BLaER1 (cell line): ENCODE data around the gene SNCA.

ENCODE experiments used
- H3K27ac ChIP-seq: shearing (Covaris generic); formaldehyde crosslinking; 2 replicates; pipeline ENCODE4 v1.8.1; 2022
- H3K27me3 ChIP-seq: shearing (Covaris generic); formaldehyde crosslinking; 2 replicates; pipeline ENCODE4 v1.8.1; 2022
- H3K36me3 ChIP-seq: shearing (Covaris generic); formaldehyde crosslinking; 2 replicates; pipeline ENCODE4 v1.8.1; 2022
- H3K4me1 ChIP-seq: shearing (Covaris generic); formaldehyde crosslinking; 2 replicates; pipeline ENCODE4 v1.8.1; 2022
- H3K4me2 ChIP-seq: shearing (Covaris generic); formaldehyde crosslinking; 2 replicates; pipeline ENCODE4 v1.8.1; 2022
- H3K4me3 ChIP-seq: shearing (Covaris generic); formaldehyde crosslinking; 2 replicates; pipeline ENCODE4 v1.8.1; 2022
- H3K9ac ChIP-seq: shearing (Covaris generic); formaldehyde crosslinking; 2 replicates; pipeline ENCODE4 v1.8.1; 2022
- H3K9me3 ChIP-seq: shearing (Covaris generic); formaldehyde crosslinking; 2 replicates; pipeline ENCODE4 v1.8.1; 2022
- H4K20me1 ChIP-seq: shearing (Covaris generic); formaldehyde crosslinking; 2 replicates; pipeline ENCODE4 v1.8.1; 2022
- Cebpa-rat ChIP-seq: shearing (Covaris generic); IDR thresholded peaks from 2 replicates; pipeline ENCODE4 v1.8.1; 2022

Gene SNCA

DNA sequence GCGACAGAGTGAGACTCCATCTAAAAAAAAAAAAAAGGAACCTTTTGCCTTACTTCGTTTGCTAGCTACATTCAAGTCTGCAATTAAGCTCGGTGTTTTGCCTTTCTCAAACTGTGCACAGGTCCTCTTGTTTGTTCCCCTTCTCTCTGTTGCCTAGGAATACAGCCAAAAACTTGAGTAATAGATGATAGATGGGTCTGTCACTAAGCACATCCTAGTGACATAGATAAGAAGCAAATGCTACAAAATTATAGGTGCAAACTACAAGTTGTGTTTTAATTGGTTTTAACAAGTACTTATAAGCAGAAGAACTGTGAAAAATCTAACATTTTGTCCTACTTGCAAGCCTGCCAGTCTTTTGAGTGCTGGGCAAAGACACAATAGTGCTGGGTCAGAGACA lies 95.2 kb downstream of the SNCA start:
- H3K9me3 ChIP-seq, result no peaks in the 10 kb centered on the region
- no peak overlapping the region for H3K9ac ChIP-seq
- H3K4me2 ChIP-seq, result no peak overlapping the region
- H3K4me1 ChIP-seq, result no peaks in the 10 kb centered on the region
- no peak overlapping the region for H3K27ac ChIP-seq
- H4K20me1 ChIP-seq, result no peaks in the 10 kb centered on the region
- H3K27me3 ChIP-seq, result no peaks in the 10 kb centered on the region
- no peak overlapping the region for H3K4me3 ChIP-seq
- 0 out of 2 replicates have a peak, but pooled peaks cover 6% of the 10 kb centered on the region for H3K36me3 ChIP-seq
- no peak for TF ChIP-seq Cebpa-rat

DNA sequence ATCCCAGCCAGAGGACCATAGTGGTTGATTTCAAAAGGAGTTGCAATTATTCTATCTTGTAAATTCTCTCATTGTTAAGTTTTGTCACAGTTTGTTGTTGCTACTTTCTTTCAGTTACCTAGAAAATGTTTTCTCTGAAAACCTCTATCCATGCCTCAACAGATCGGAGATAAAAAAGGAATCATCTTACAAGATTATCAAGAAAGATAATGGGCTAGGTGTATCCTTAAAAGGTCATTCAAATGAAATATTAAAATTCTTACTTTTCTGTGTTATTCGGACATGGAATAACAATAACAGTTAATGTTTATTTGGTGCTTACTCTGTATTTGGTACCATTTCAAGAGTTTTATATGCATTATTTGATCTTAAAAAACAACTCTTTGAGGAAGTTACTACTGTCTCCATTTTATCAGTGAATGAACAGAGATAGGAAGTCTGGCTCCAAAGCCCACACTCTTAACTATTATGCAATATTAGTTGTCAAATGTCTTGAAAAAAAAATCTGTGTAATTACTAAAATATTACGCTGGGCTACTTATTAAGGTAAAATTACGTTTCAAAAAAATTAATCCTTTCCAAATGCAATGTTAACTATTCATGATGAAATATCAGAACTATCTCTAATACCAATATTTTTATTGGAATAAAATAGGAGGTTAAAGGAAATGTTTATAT lies 97.5 kb downstream of the SNCA start:
- TF ChIP-seq Cebpa-rat, result no peak
- H3K4me3 ChIP-seq, result no peak overlapping the region

DNA sequence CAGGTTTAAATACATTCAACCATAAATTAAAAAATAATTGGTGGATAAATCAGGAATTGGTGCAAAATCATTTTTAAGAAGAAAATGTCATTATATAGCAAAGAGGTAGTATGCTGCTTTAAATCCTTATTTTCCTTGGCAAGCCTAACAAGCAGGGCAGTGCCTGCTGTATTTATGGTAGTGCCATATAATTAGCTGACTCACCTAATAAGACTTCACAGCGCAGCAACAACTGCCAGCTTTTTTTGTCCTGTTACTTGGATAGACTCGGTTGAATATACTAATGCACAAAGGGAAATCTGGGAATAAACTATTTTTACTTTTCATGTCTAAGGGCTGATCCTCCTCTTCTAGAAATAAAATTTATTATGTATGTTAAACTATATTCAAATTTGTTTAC lies 99.1 kb downstream of the SNCA start:
- Histone ChIP-seq H3K9me3 (no peaks in the 10 kb centered on the region), H3K4me1 (no peaks in the 10 kb centered on the region), H4K20me1 (no peaks in the 10 kb centered on the region), H3K4me2 (no peak overlapping the region), H3K4me3 (no peak overlapping the region), H3K9ac (no peak overlapping the region), H3K27ac (no peak overlapping the region), H3K27me3 (no peaks in the 10 kb centered on the region), H3K36me3 (0 out of 2 replicates have a peak, but pooled peaks cover 6% of the 10 kb centered on the region)
- no peak for TF ChIP-seq Cebpa-rat

More for the DNA sequence above, 97.5 kb downstream of the SNCA start:
- no peaks in the 10 kb centered on the region for H3K9me3 ChIP-seq
- no peak overlapping the region for H3K4me2 ChIP-seq
- no peaks in the 10 kb centered on the region for H4K20me1 ChIP-seq
- H3K36me3 ChIP-seq, result 0 out of 2 replicates have a peak, but pooled peaks cover 6% of the 10 kb centered on the region
- no peak overlapping the region for H3K27ac ChIP-seq
- H3K9ac ChIP-seq, result no peak overlapping the region
- H3K27me3 ChIP-seq, result no peaks in the 10 kb centered on the region
- H3K4me1 ChIP-seq, result no peaks in the 10 kb centered on the region

DNA sequence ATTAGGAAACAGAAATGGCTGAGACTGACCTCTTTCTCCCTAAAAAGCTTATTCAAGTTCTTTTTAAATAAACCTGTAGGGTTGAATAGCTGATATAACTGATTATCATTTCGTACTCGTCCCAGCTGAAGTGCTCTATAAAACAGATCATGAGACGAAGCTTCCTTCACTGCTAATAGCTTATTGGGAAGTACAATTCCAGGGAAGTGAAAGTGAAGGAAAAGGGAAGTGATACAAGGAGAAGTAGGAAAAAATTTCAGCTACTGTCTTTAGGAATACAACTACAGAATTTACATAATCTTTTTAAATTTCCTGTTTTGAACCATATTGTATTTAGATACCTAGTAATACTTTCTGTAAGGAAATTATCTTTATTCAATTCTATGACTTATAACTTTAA lies 103.0 kb downstream of the SNCA start:
- no peaks in the 10 kb centered on the region for H4K20me1 ChIP-seq
- no peaks in the 10 kb centered on the region for H3K4me1 ChIP-seq
- H3K36me3 ChIP-seq, result 0 out of 2 replicates have a peak, but pooled peaks cover 6% of the 10 kb centered on the region
- no peak overlapping the region for H3K4me2 ChIP-seq
- H3K4me3 ChIP-seq, result no peak overlapping the region
- H3K27ac ChIP-seq, result no peak overlapping the region
- H3K9me3 ChIP-seq, result no peaks in the 10 kb centered on the region
- no peak overlapping the region for H3K9ac ChIP-seq
- H3K27me3 ChIP-seq, result no peaks in the 10 kb centered on the region
- no peak for TF ChIP-seq Cebpa-rat

DNA sequence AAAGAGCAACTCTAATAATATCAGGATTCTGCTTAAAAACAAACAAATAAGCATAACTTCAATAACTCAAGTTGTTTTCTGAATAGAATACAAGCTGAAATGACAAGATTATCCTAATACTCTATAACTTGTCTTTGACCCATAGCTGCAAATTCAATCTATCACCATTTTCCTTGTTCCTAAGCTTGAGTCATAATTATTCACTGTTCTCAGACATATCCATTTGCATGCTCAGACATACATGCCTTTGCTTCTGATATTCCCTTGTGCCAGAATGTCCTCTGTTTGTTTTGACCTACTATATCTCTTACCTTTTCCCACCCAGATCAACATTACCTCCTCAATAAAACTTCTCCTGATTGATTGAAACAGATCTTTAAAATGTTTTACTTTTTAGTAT lies 109.7 kb downstream of the SNCA start:
- TF ChIP-seq Cebpa-rat, result no peak
- Histone ChIP-seq H3K27ac (no peak overlapping the region), H3K4me1 (no peaks in the 10 kb centered on the region), H4K20me1 (no peaks in the 10 kb centered on the region), H3K4me3 (no peak overlapping the region), H3K36me3 (peaks cover 8% of the 10 kb centered on the region; the same call in 1 of the 2 replicates), H3K27me3 (no peaks in the 10 kb centered on the region), H3K9me3 (no peaks in the 10 kb centered on the region), H3K4me2 (no peak overlapping the region), H3K9ac (no peak overlapping the region)

DNA sequence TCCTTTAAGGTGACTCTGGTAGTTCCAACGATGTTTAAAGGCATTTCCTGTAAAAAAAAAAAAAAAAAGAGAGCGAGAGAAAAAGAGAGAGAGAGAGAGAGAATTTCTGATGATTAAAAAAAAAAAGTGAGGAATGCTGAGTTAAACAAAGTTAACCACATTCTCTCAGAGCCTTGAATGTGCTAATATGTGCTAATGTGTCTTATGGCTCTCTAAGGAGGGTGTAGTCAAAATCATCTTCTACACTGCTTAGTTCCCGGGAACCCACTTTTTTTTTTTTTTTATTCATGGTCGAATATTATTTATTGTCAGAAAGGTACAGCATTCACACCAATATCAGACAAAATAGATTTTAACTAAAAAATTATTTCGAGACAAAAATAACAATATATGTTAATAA lies 111.7 kb downstream of the SNCA start:
- peaks cover 8% of the 10 kb centered on the region; the same call in 1 of the 2 replicates for H3K36me3 ChIP-seq
- no peak overlapping the region for H3K4me2 ChIP-seq
- H3K27me3 ChIP-seq, result no peaks in the 10 kb centered on the region
- TF ChIP-seq Cebpa-rat, result no peak
- H3K4me3 ChIP-seq, result no peak overlapping the region
- no peaks in the 10 kb centered on the region for H3K4me1 ChIP-seq
- no peak overlapping the region for H3K27ac ChIP-seq
- no peak overlapping the region for H3K9ac ChIP-seq
- no peaks in the 10 kb centered on the region for H4K20me1 ChIP-seq
- H3K9me3 ChIP-seq, result no peaks in the 10 kb centered on the region

DNA sequence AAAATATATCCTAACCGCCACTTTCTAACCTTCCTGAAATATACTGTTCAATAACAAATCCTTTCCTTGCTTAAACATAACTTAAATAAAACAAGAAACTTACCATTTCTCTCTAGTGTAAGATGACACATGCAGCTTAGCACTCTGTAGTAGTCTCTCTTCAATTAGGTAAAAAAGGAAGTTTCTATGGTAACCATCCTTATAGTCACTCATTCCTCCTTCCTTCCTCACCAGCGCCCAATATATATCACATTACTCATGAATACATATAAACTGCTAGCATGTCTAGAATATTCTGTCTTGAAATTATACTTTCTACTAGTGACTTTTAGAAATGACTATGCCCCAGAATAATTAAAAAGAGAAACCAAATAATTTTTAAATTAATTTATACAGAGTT lies 112.2 kb downstream of the SNCA start:
- Histone ChIP-seq H3K9me3 (no peaks in the 10 kb centered on the region), H3K36me3 (peaks cover 8% of the 10 kb centered on the region; the same call in 1 of the 2 replicates), H4K20me1 (no peaks in the 10 kb centered on the region), H3K27me3 (no peaks in the 10 kb centered on the region), H3K9ac (no peak overlapping the region), H3K4me2 (no peak overlapping the region), H3K27ac (no peak overlapping the region), H3K4me1 (no peaks in the 10 kb centered on the region), H3K4me3 (no peak overlapping the region)
- TF ChIP-seq Cebpa-rat, result no peak

DNA sequence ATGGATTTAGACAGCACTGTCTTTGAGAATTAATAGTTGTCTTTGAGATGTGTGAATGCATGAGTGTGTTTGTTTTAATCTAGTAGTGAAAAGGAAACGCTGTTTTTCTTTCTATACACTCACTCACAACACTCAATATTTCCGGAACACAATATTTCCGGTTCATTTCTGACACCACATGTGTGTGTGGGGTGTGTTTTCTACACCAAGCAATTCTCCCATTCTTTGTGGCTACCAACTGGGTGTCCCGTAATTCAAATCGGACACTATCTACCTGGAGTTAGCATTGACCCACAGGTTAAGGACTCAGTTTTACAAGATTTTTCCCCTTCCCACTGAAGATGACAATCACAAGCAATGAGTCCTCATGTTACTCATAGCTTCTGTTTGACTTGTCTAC lies 113.9 kb downstream of the SNCA start:
- Histone ChIP-seq H3K9me3 (no peaks in the 10 kb centered on the region), H3K4me1 (no peaks in the 10 kb centered on the region)

DNA sequence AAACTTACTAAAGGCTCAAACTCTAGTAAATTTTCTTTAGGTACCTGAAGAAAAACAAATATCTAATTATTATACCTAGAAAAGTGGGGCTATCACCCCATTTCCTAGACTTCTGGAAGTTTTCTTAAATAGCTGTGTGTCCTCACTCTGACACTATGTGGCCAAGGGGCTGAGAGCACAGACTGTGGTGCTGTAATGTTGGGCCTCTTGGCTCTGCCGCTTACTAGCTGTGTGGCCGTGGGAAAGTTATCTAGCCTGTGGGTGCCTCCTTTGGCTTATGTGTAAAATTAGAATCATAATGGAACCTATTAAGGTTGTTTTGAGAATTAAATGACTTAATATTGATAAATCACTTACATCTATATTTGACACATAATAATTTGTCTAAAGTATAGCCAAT lies 114.4 kb downstream of the SNCA start:
- Histone ChIP-seq H4K20me1 (no peaks in the 10 kb centered on the region), H3K36me3 (0 out of 2 replicates have a peak, but pooled peaks cover 3% of the 10 kb centered on the region), H3K4me2 (no peak overlapping the region), H3K27me3 (no peaks in the 10 kb centered on the region), H3K4me1 (no peaks in the 10 kb centered on the region), H3K9ac (no peak overlapping the region), H3K9me3 (no peaks in the 10 kb centered on the region), H3K27ac (no peak overlapping the region), H3K4me3 (no peak overlapping the region)
- TF ChIP-seq Cebpa-rat, result no peak

More for the DNA sequence above, 113.9 kb downstream of the SNCA start:
- Histone ChIP-seq H3K4me2 (no peak overlapping the region), H4K20me1 (no peaks in the 10 kb centered on the region), H3K9ac (no peak overlapping the region), H3K4me3 (no peak overlapping the region), H3K27ac (no peak overlapping the region), H3K36me3 (peaks cover 7% of the 10 kb centered on the region; the same call in 1 of the 2 replicates), H3K27me3 (no peaks in the 10 kb centered on the region)
- TF ChIP-seq Cebpa-rat, result no peak

DNA sequence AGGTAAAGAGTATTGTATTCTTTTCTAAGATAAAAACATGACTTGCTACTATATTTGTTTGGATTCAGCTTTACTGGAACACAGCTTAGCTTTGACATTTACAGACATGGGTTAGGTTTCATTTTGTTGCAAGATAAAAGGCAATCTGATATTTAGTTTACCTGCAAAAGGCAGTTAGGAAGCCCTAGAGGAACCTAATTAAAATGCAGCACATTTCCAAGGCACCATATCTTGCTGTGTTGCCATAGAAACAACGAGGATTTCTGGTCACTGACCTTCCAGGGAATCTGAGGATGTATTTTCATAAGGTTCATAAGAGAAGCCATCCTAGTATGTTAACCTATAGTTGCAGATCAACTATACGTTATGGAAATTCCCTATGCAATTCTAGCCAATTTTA lies 116.0 kb downstream of the SNCA start:
- Histone ChIP-seq H3K4me2 (no peak overlapping the region), H3K9ac (no peak overlapping the region), H3K9me3 (no peaks in the 10 kb centered on the region), H3K27ac (no peak overlapping the region), H3K4me1 (no peaks in the 10 kb centered on the region), H3K4me3 (no peak overlapping the region), H3K36me3 (no peaks in the 10 kb centered on the region), H4K20me1 (no peaks in the 10 kb centered on the region), H3K27me3 (no peaks in the 10 kb centered on the region)
- no peak for TF ChIP-seq Cebpa-rat
